ENCODE data around the gene TMEM81.

DNA sequence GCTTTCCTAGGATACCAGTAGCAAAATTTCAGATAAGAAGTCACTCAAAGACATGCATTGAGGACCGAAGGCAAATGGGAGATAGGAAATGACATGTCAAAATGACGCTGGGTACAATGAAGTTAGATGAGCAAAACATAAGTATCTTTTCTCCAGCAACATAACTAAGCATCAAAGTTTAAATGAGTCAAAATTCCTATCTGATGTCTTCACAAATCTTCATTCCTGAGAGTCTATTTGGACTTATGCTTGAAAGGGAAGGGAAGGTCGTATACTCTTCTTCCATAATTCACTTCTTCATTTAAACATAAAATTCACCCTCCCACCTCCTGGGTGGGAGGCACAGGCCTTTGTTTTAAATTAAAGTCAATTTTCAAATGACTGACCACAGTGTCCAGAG, 4.1 kb upstream of the TMEM81 start:
- TF ChIP-seq EZH2 (IDR thresholded peaks at IDR 0.05; ENCODE audit: low read depth, low read length, severe bottlenecking) = no peak
- no peak for TF ChIP-seq EP300 (IDR thresholded peaks at IDR 0.05; ENCODE audit: borderline replicate concordance in 1 of 2, low read depth in 2 of 2, low read length in 2 of 2)
- TF ChIP-seq ASH2L (IDR thresholded peaks at IDR 0.05; ENCODE audit: low read length) = no peak
- TF ChIP-seq, protein P1, sequence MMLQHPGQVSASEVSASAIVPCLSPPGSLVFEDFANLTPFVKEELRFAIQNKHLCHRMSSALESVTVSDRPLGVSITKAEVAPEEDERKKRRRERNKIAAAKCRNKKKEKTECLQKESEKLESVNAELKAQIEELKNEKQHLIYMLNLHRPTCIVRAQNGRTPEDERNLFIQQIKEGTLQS (IDR thresholded peaks at IDR 0.05; ENCODE audit: insufficient read depth, low read depth, low read length) = no peak
- TF ChIP-seq SIN3A (conservative IDR thresholded peaks at IDR 0.05 in 1 of 2, IDR thresholded peaks at IDR 0.05 in 1 of 2; ENCODE audit: low read depth in 1 of 2, low read length in 2 of 2) = no peak
- TF ChIP-seq, protein P2, sequence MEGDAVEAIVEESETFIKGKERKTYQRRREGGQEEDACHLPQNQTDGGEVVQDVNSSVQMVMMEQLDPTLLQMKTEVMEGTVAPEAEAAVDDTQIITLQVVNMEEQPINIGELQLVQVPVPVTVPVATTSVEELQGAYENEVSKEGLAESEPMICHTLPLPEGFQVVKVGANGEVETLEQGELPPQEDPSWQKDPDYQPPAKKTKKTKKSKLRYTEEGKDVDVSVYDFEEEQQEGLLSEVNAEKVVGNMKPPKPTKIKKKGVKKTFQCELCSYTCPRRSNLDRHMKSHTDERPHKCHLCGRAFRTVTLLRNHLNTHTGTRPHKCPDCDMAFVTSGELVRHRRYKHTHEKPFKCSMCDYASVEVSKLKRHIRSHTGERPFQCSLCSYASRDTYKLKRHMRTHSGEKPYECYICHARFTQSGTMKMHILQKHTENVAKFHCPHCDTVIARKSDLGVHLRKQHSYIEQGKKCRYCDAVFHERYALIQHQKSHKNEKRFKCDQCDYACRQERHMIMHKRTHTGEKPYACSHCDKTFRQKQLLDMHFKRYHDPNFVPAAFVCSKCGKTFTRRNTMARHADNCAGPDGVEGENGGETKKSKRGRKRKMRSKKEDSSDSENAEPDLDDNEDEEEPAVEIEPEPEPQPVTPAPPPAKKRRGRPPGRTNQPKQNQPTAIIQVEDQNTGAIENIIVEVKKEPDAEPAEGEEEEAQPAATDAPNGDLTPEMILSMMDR (IDR thresholded peaks at IDR 0.05; ENCODE audit: control extremely low read depth in 1 of 3, insufficient read depth in 1 of 3, low read depth in 1 of 3, low read length in 3 of 3) = no peak
- TF ChIP-seq TBP (IDR thresholded peaks at IDR 0.05; ENCODE audit: low read depth, low read length) = no peak
- no peak for TF ChIP-seq RFX5 (IDR thresholded peaks at IDR 0.05; ENCODE audit: borderline replicate concordance, low read depth, low read length)
